H1 (cell line): ENCODE results near the gene PCNA. TPM values are rescaled to one million over a fixed set of nuclear protein-coding genes. Genes with fewer than 3 reads are reported as not detected.

ENCODE experiments used
- CTCF ChIA-PET: fragments of 300-600 bp; sonication (Branson Sonifier 250); formaldehyde crosslinking; loops from one replicate; lab custom pipeline; 2021; ENCODE audit not compliant: partially characterized antibody; lab: Charles Lee
- POLR2A ChIA-PET: fragments of 300-600 bp; sonication (Branson Sonifier 250); formaldehyde crosslinking; loops from one replicate; lab custom pipeline; 2021; ENCODE audit warnings: inconsistent platforms; ENCODE audit not compliant: partially characterized antibody; lab: Charles Lee
- DNase-seq, 2 experiments: peaks; one replicate each; pipeline versions ENCODE4 v3.0.0 to v3.0.0-alpha.2; 2010 to 2022; ENCODE audit warnings: low spot score in 2 of 2, low read depth in 1 of 2, mixed read lengths in 1 of 2
- FAIRE-seq: peaks from 2 replicates; lab custom pipeline; 2011; peaks lifted over from hg19 to GRCh38; lab: Jason Lieb, UNC
- H2AFZ ChIP-seq: 2 replicates; pipeline ENCODE4 v1.8.1; 2012; ENCODE audit warnings: low read length, inconsistent platforms
- H2AK5ac ChIP-seq: 2 replicates; pipeline ENCODE4 v1.6.1; 2013; ENCODE audit warnings: low read depth, low read length
- H2BK120ac ChIP-seq: replicated peaks from 2 replicates; pipeline ENCODE3; 2013; ENCODE audit warnings: low read depth, low read length, inconsistent platforms
- H2BK12ac ChIP-seq: 2 replicates; pipeline ENCODE4 v1.6.1; 2013; ENCODE audit warnings: low read depth, low read length
- H2BK15ac ChIP-seq: 2 replicates; pipeline ENCODE4 v1.6.1; 2013; ENCODE audit warnings: low read length
- H2BK20ac ChIP-seq: 2 replicates; pipeline ENCODE4 v1.6.1; 2013; ENCODE audit warnings: low read length
- H2BK5ac ChIP-seq: 2 replicates; pipeline ENCODE4 v1.6.1; 2013; ENCODE audit warnings: low read depth, low read length
- H3K14ac ChIP-seq: 2 replicates; pipeline ENCODE4 v1.6.1; 2013; ENCODE audit warnings: inconsistent platforms; ENCODE audit not compliant: insufficient read length
- H3K18ac ChIP-seq: 2 replicates; pipeline ENCODE4 v1.6.1; 2013; ENCODE audit warnings: low read length; ENCODE audit errors: extremely low read depth
- H3K23ac ChIP-seq: 2 replicates; pipeline ENCODE4 v1.6.1; 2013; ENCODE audit warnings: inconsistent platforms; ENCODE audit not compliant: insufficient read length
- H3K23me2 ChIP-seq: 2 replicates; pipeline ENCODE4 v1.6.1; 2013; ENCODE audit warnings: low read depth, low read length
- H3K27ac ChIP-seq: 2 replicates; pipeline ENCODE4 v1.6.1; 2011; ENCODE audit warnings: low read depth, low read length, inconsistent platforms
- H3K27me3 ChIP-seq, 4 experiments: replicated peaks in 1 of 4; 1 replicate in 1 of 4; 2 replicates in 3 of 4; pipeline versions ENCODE4 v1.6.1 to v1.8.1; 2011 to 2013; ENCODE audit warnings: low read length in 3 of 4, mild to moderate bottlenecking in 3 of 4, inconsistent platforms in 2 of 4, mixed read lengths in 2 of 4, moderate library complexity in 1 of 4; ENCODE audit not compliant: control insufficient read depth in 3 of 4, insufficient read depth in 3 of 4; ENCODE audit errors: extremely low read depth in 1 of 4
- H3K36me3 ChIP-seq, 4 experiments: 2 replicates each; pipeline versions ENCODE4 v1.6.1 to v1.8.1; 2011 to 2013; ENCODE audit warnings: mild to moderate bottlenecking in 4 of 4, low read length in 3 of 4, moderate library complexity in 2 of 4, control low read depth in 1 of 4, inconsistent platforms in 1 of 4; ENCODE audit not compliant: insufficient read depth in 4 of 4, control insufficient read depth in 2 of 4
- H3K4ac ChIP-seq: replicated peaks from 2 replicates; pipeline ENCODE3; 2013; ENCODE audit warnings: low read length, low read depth, mixed read lengths, inconsistent platforms; ENCODE audit not compliant: insufficient read length
- H3K4me1 ChIP-seq, 4 experiments: replicated peaks in 1 of 4; 1 replicate in 1 of 4; 2 replicates in 3 of 4; pipeline versions ENCODE4 v1.6.1 to v1.8.1; 2011 to 2013; ENCODE audit warnings: low read length in 3 of 4, inconsistent platforms in 2 of 4, mixed read lengths in 1 of 4; ENCODE audit not compliant: insufficient read depth in 4 of 4, control insufficient read depth in 3 of 4
- H3K4me2 ChIP-seq, 2 experiments: 2 replicates each; pipeline versions ENCODE4 v1.6.1 to v1.8.1; 2011 to 2013; ENCODE audit warnings: low read depth in 2 of 2, low read length in 2 of 2, control low read depth in 1 of 2, inconsistent platforms in 1 of 2, mild to moderate bottlenecking in 1 of 2; ENCODE audit not compliant: insufficient read depth in 1 of 2
- H3K4me3 ChIP-seq, 4 experiments: fragments of 200-600, 300-600 bp in 1 of 4; sonication (generic), shearing (Covaris generic), sonication (Bioruptor Twin) in 1 of 4; 2 replicates each; pipeline versions ENCODE4 v1.5.1 to v1.8.1; 2011 to 2016; ENCODE audit warnings: low read length in 4 of 4, low read depth in 3 of 4, control low read depth in 2 of 4, inconsistent platforms in 2 of 4, mild to moderate bottlenecking in 2 of 4, mixed read lengths in 1 of 4, moderate library complexity in 1 of 4; ENCODE audit not compliant: insufficient read depth in 2 of 4; ENCODE audit errors: extremely low read depth in 1 of 4
- H3K56ac ChIP-seq: replicated peaks from 2 replicates; pipeline ENCODE3; 2013; ENCODE audit warnings: low read depth, mild to moderate bottlenecking, mixed read lengths, low read length, inconsistent platforms; ENCODE audit not compliant: insufficient read length
- H3K79me1 ChIP-seq: 2 replicates; pipeline ENCODE4 v1.6.1; 2013; ENCODE audit warnings: low read depth, low read length, control low read depth
- H3K79me2 ChIP-seq, 2 experiments: 2 replicates each; pipeline versions ENCODE4 v1.6.1 to v1.8.1; 2012 to 2013; ENCODE audit warnings: low read length in 2 of 2, mild to moderate bottlenecking in 2 of 2, inconsistent platforms in 1 of 2; ENCODE audit not compliant: insufficient read depth in 2 of 2, control insufficient read depth in 1 of 2
- H3K9ac ChIP-seq, 4 experiments: replicated peaks in 1 of 4; 1 replicate in 1 of 4; 2 replicates in 3 of 4; pipeline versions ENCODE4 v1.6.1 to v1.8.1; 2011 to 2013; ENCODE audit warnings: low read depth in 3 of 4, low read length in 3 of 4, control low read depth in 2 of 4, mild to moderate bottlenecking in 2 of 4, moderate library complexity in 2 of 4, inconsistent platforms in 1 of 4; ENCODE audit errors: extremely low read depth in 1 of 4
- H3K9me3 ChIP-seq, 2 experiments: 2 replicates each; pipeline versions ENCODE4 v1.6.1 to v1.8.1; 2012 to 2013; ENCODE audit warnings: mild to moderate bottlenecking in 2 of 2, moderate library complexity in 2 of 2, control low read depth in 1 of 2, inconsistent platforms in 1 of 2, low read depth in 1 of 2, low read length in 1 of 2, mixed read lengths in 1 of 2; ENCODE audit not compliant: insufficient read depth in 2 of 2
- H4K20me1 ChIP-seq, 2 experiments: replicated peaks in 1 of 2; 2 replicates each; pipeline versions ENCODE3 to v1.8.1; 2011 to 2013; ENCODE audit warnings: inconsistent platforms in 2 of 2, low read length in 2 of 2, mild to moderate bottlenecking in 1 of 2; ENCODE audit not compliant: insufficient read depth in 2 of 2, control insufficient read depth in 1 of 2
- H4K5ac ChIP-seq: 2 replicates; pipeline ENCODE4 v1.6.1; 2013; ENCODE audit warnings: low read length, low read depth, mixed read lengths, inconsistent platforms; ENCODE audit not compliant: insufficient read length
- H4K8ac ChIP-seq: 2 replicates; pipeline ENCODE4 v1.8.0; 2013; ENCODE audit warnings: mild to moderate bottlenecking, moderate library complexity, low read length, inconsistent platforms; ENCODE audit not compliant: insufficient read depth; ENCODE audit errors: extremely low read depth
- H4K91ac ChIP-seq: replicated peaks from 2 replicates; pipeline ENCODE3; 2013; ENCODE audit warnings: low read length, mixed read lengths, inconsistent platforms; ENCODE audit not compliant: insufficient read length
- PHF8 ChIP-seq: fragments of 200-600 bp; sonication (generic); conservative IDR thresholded peaks from 2 replicates; pipeline ENCODE4 v1.7.1; 2012; ENCODE audit warnings: low read depth, mild to moderate bottlenecking, inconsistent platforms, low read length, moderate library complexity
- WGBS, 2 experiments: shearing (Covaris generic) in 1 of 2; methylation state at CpG; one replicate each; pipeline versions ENCODE4 v1.1.6 to v1.1.7; 2013 to 2015; ENCODE audit warnings: low lambda C conversion rate in 2 of 2, mixed read lengths in 2 of 2, inconsistent platforms in 1 of 2, low coverage in 1 of 2, missing lambda C conversion rate in 1 of 2; ENCODE audit not compliant: insufficient replicate concordance in 2 of 2, insufficient coverage in 1 of 2, insufficient read length in 1 of 2; ENCODE audit errors: extremely low coverage in 1 of 2, missing lambda C conversion rate in 1 of 2; 5-methylcytosine and 5-hydroxymethylcytosine counted together
- polyA plus RNA-seq, 7 experiments: library from polyadenylated mRNA; depleted of rRNA in 3 of 7; stranded (reverse) in 5 of 7; unstranded in 2 of 7; fragments of >200 nt in 5 of 7; fragments of 200-250 nt in 2 of 7; gene quantifications; 1 replicate in 5 of 7; 2 replicates in 1 of 7; 4 replicates in 1 of 7; pipeline versions ENCODE4 v1.2.1 to v1.2.3, GENCODE V29; 2011 to 2013; ENCODE audit warnings: missing spikeins in 2 of 7, mixed read lengths in 2 of 7
- total RNA-seq: library from RNA; stranded (reverse); fragmentation: NEBNext Ultra II Directional; extraction: Animal tissue kit (Norgen Biotek cat#: 25700); gene quantifications from 2 replicates; pipeline ENCODE4 v1.2.1, GENCODE V29; 2021

PCNA gene
- total and polyA plus RNA-seq, 2 of the 8 experiments (the other 6 are each of a cell fraction or from before 2014, with no cell fraction given) = 290 to 737 TPM

DNA sequence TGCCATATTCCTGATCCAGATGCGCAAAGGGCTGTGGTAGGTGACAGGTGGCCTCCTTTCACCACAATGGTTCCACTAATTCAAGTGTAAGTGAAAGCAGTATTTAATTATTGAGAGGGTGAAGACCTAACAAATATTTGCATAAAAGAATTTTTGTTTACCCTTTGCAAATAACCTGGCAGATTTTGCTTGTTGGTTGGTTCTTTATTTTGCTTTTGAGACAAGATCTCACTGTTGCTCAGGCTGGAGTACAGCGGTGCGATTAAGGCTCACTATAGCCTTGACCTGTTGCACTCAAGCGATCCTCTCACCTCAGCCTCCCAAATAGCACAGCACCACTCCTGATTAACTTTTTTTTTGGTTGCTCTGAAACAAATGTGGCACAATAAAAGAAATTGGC is 49.2 kb downstream of the PCNA start:
- WGBS, 2 experiments = 96% methylated on average over 4 of the region's 4 CpGs; no CpG with 5 or more reads in 1 of the 2 experiments
- no peak overlapping the region for H3K4me3 ChIP-seq
- H3K9me3 ChIP-seq = no peaks in the 10 kb centered on the region
- ChIA-PET CTCF (interaction anchor here (0.8 to 1.5 kb wide), 2 partner anchors 14 to 31 kb away, joined by 3 to 4 read pairs; no protein-coding TSS in a partner anchor), POLR2A (no interaction called here)
- no peak overlapping the region for H2AFZ ChIP-seq
- no peak overlapping the region for H3K4me2 ChIP-seq
- H3K18ac ChIP-seq = no peak overlapping the region
- H2BK12ac ChIP-seq = no peak overlapping the region
- H3K14ac ChIP-seq = no peak overlapping the region
- H2AK5ac ChIP-seq = no peak overlapping the region
- H3K36me3 ChIP-seq = no peaks in the 10 kb centered on the region
- DNase-seq (no peak), FAIRE-seq (no peak)
- H3K79me2 ChIP-seq = no peaks in the 10 kb centered on the region
- no peaks in the 10 kb centered on the region for H3K23me2 ChIP-seq
- H2BK15ac ChIP-seq = no peak overlapping the region
- no peak for TF ChIP-seq PHF8
- H3K4ac ChIP-seq = no peak overlapping the region
- no peak overlapping the region for H3K23ac ChIP-seq
- no peak overlapping the region for H2BK20ac ChIP-seq
- H3K27me3 ChIP-seq = no peaks in the 10 kb centered on the region
- no peak overlapping the region for H4K8ac ChIP-seq
- H3K56ac ChIP-seq = no peak overlapping the region
- H2BK120ac ChIP-seq = no peak overlapping the region
- H3K27ac ChIP-seq = no peak overlapping the region
- H2BK5ac ChIP-seq = no peak overlapping the region
- H4K5ac ChIP-seq = no peak overlapping the region
- peaks cover 0 to 7% (median 2%) of the 10 kb centered on the region in 4 experiments; a peak in 4 of 7 replicates for H3K4me1 ChIP-seq
- H4K91ac ChIP-seq = no peak overlapping the region
- H4K20me1 ChIP-seq = no peaks in the 10 kb centered on the region
- no peak overlapping the region for H3K9ac ChIP-seq
- no peaks in the 10 kb centered on the region for H3K79me1 ChIP-seq
